ENCODE measurements around the gene BLCAP. TPM values are rescaled to one million over a fixed set of nuclear protein-coding genes. Genes with fewer than 3 reads are reported as not detected.
"Not testable (repeated sequence)": the region's sequence is repeated elsewhere in the genome, so short reads cannot be mapped to it uniquely, and the experiment has no call there.

The BLCAP gene
- total RNA-seq, 1 experiment from 2014 or later, result 99.9 TPM

- H3K27me3 ChIP-seq (ENCODE audit: insufficient read depth, low read depth), result peaks cover 54% of the 10 kb centered on the region
- no peak for DNase-seq
- no peaks in the 10 kb centered on the region for H3K9me2 ChIP-seq (ENCODE audit: insufficient read depth)
- no peak overlapping the region for H2AFZ ChIP-seq
- BruUV-seq (replicated peaks), result no TSS peak
- no peak overlapping the region for H3K4me3 ChIP-seq
- H3K9me3 ChIP-seq (ENCODE audit: insufficient read depth, low read depth), result no peaks in the 10 kb centered on the region
- H3K79me2 ChIP-seq (ENCODE audit: low read depth), result no peaks in the 10 kb centered on the region
- H3K27ac ChIP-seq, result no peak overlapping the region
- intact Hi-C loops (cut with micrococcal nuclease; ENCODE audit: unreplicated experiment), result no loop called here
- H3K4me1 ChIP-seq (replicated peaks; ENCODE audit: insufficient read depth), result no peaks in the 10 kb centered on the region
- no peaks in the 10 kb centered on the region for H3F3A ChIP-seq (ENCODE audit: insufficient read depth, low read depth)
- CTCF ChIA-PET, result no interaction called here
- no peaks in the 10 kb centered on the region for H4K20me1 ChIP-seq (ENCODE audit: insufficient read depth)
- TF ChIP-seq EZH2 (IDR thresholded peaks at IDR 0.05; ENCODE audit: low read depth) (no peak), CTCF (conservative IDR thresholded peaks at IDR 0.05) (no peak)
- POLR2A ChIA-PET (ENCODE audit: unreplicated experiment), result no interaction called here
- no peaks in the 10 kb centered on the region for H3K36me3 ChIP-seq (ENCODE audit: low read depth)
- H3K4me2 ChIP-seq, result no peak overlapping the region
Measured at GRCh38 chr20:37490663-37491350, 36.9 kb downstream of the BLCAP start.

GRCh38 chr20:37486209-37486608 lies 41.5 kb downstream of the BLCAP start:
- H3K27ac ChIP-seq; CTCF ChIA-PET; H3K4me3 ChIP-seq; POLR2A ChIA-PET (ENCODE audit: unreplicated experiment); H3K9me3 ChIP-seq (ENCODE audit: insufficient read depth, low read depth); DNase-seq; H3K79me2 ChIP-seq (ENCODE audit: low read depth); H3K9me2 ChIP-seq (ENCODE audit: insufficient read depth); intact Hi-C loops (cut with micrococcal nuclease; ENCODE audit: unreplicated experiment); H2AFZ ChIP-seq; H3F3A ChIP-seq (ENCODE audit: insufficient read depth, low read depth); BruUV-seq (replicated peaks); H3K36me3 ChIP-seq (ENCODE audit: low read depth); H3K4me1 ChIP-seq (replicated peaks; ENCODE audit: insufficient read depth); H3K4me2 ChIP-seq; H4K20me1 ChIP-seq (ENCODE audit: insufficient read depth): not testable (repeated sequence)
- peaks cover 98% of the 10 kb centered on the region for H3K27me3 ChIP-seq (ENCODE audit: insufficient read depth, low read depth)

- CTCF ChIA-PET, result no interaction called here
- TF ChIP-seq CTCF (conservative IDR thresholded peaks at IDR 0.05), result no peak
- TF ChIP-seq EZH2 (IDR thresholded peaks at IDR 0.05; ENCODE audit: low read depth), result no peak
- Histone ChIP-seq H3F3A (ENCODE audit: insufficient read depth, low read depth) (no peaks in the 10 kb centered on the region), H4K20me1 (ENCODE audit: insufficient read depth) (no peaks in the 10 kb centered on the region), H3K9me2 (ENCODE audit: insufficient read depth) (no peaks in the 10 kb centered on the region), H3K27ac (no peak overlapping the region), H3K9me3 (ENCODE audit: insufficient read depth, low read depth) (no peaks in the 10 kb centered on the region), H3K79me2 (ENCODE audit: low read depth) (no peaks in the 10 kb centered on the region), H2AFZ (no peak overlapping the region), H3K4me1 (replicated peaks; ENCODE audit: insufficient read depth) (no peaks in the 10 kb centered on the region), H3K27me3 (ENCODE audit: insufficient read depth, low read depth) (peaks cover 96% of the 10 kb centered on the region), H3K36me3 (ENCODE audit: low read depth) (no peaks in the 10 kb centered on the region), H3K4me3 (no peak overlapping the region), H3K4me2 (no peak overlapping the region)
- POLR2A ChIA-PET (ENCODE audit: unreplicated experiment), result no interaction called here
- intact Hi-C loops (cut with micrococcal nuclease; ENCODE audit: unreplicated experiment), result no loop called here
- DNase-seq, result no peak
- BruUV-seq (replicated peaks), result no TSS peak
Measured at GRCh38 chr20:37484331-37484730, 43.3 kb downstream of the BLCAP start.

GRCh38 chr20:37481610-37482009 lies 46.1 kb downstream of the BLCAP start:
- TF ChIP-seq EZH2 (IDR thresholded peaks at IDR 0.05; ENCODE audit: low read depth) (no peak), CTCF (conservative IDR thresholded peaks at IDR 0.05) (no peak)

More at GRCh38 chr20:37481610-37482009, 46.1 kb downstream of the BLCAP start:
- Histone ChIP-seq H3K9me2 (ENCODE audit: insufficient read depth) (no peaks in the 10 kb centered on the region), H3K4me2 (no peak overlapping the region), H3K36me3 (ENCODE audit: low read depth) (no peaks in the 10 kb centered on the region), H3K27ac (no peak overlapping the region), H3K4me3 (no peak overlapping the region), H3K79me2 (ENCODE audit: low read depth) (no peaks in the 10 kb centered on the region), H3K9me3 (ENCODE audit: insufficient read depth, low read depth) (no peaks in the 10 kb centered on the region), H2AFZ (no peak overlapping the region), H3F3A (ENCODE audit: insufficient read depth, low read depth) (no peaks in the 10 kb centered on the region), H3K4me1 (replicated peaks; ENCODE audit: insufficient read depth) (no peaks in the 10 kb centered on the region), H4K20me1 (ENCODE audit: insufficient read depth) (no peaks in the 10 kb centered on the region), H3K27me3 (ENCODE audit: insufficient read depth, low read depth) (peaks cover 96% of the 10 kb centered on the region)
- no peak for DNase-seq
- BruUV-seq (replicated peaks), result no TSS peak
- ChIA-PET CTCF (interaction anchor here (0.6 kb wide), 1 partner anchor 229 kb away, joined by 3 read pairs; no protein-coding TSS in a partner anchor), POLR2A (ENCODE audit: unreplicated experiment) (no interaction called here)
- intact Hi-C loops (cut with micrococcal nuclease; ENCODE audit: unreplicated experiment), result no loop called here

All from PC-9 (cell line).